ENCODE measurements around the gene DGKB.

- no peak for TF ChIP-seq CTCF (IDR thresholded peaks at IDR 0.05)
- no peak for TF ChIP-seq POLR2A (IDR thresholded peaks at IDR 0.05)
- TF ChIP-seq POLR2AphosphoS5 (IDR thresholded peaks at IDR 0.05): no peak
Measured at GRCh38 chr7:14639329-14639728, 263.2 kb downstream of the DGKB start.

All from sigmoid colon (tissue), 4 donors.